LoVo (cell line): ENCODE results near the gene KRTAP10-9.
"Not testable (repeated sequence)": the region's sequence is repeated elsewhere in the genome, so short reads cannot be mapped to it uniquely, and the experiment has no call there.

Experiments used
- DNase-seq: peaks from one replicate; pipeline ENCODE4 v3.0.0-alpha.2; 2016; ENCODE audit warnings: low spot score

The KRTAP10-9 gene

GRCh38 chr21:44596068-44596725 lies 30.7 kb upstream of the KRTAP10-9 start:
- no peak for DNase-seq

- DNase-seq: no peak
Measured at GRCh38 chr21:44598061-44598460, 28.8 kb upstream of the KRTAP10-9 start.

DNA sequence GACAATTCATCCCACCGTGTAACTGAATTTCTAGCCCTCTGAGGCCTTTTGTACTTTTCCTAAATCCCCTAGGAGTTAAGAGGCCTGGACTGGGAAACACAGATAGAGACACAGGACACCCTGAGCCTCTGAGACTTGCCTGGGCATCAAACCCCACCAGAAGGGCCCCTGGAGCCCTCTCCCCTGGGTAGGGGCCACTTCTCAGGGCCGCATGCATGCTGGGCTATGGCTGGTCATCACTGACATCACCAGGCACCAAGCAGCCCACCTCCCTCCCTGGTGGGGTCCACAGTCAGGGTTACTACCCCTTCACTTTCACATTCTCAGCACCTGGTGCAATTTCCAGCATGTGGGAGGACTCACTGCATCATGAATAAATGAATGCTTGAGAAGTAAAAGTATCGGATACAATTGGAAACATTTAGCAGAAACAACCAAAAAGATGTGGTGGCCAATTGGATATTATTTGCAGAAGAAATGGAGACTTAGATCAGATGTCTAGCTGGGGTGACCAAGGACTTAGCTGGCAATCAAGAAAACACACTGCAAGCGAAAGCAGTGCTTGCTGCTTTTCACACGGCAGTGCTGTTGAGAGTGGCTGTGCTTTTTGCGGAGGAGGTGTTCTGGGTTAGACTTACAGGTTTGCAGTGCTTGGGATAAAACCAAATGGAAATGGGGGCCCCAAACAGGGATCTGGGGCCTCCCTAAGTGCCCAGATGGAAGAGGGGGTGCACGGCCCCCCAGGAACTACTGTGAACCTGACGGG lies 27.4 kb upstream of the KRTAP10-9 start:
- DNase-seq: no peak

- not testable (repeated sequence) for DNase-seq
Measured at GRCh38 chr21:44600118-44600978, 26.5 kb upstream of the KRTAP10-9 start, which contains the start of gene KRTAP10-7. TSS of gene KRTAP10-7 (plus strand) at chr21:44600597. CDS start at chr21:44600622, 25 bp downstream.

GRCh38 chr21:44601091-44601490 lies 25.8 kb upstream of the KRTAP10-9 start:
- DNase-seq: not testable (repeated sequence)

GRCh38 chr21:44601596-44602462 lies 25.1 kb upstream of the KRTAP10-9 start:
- DNase-seq: no peak

DNA sequence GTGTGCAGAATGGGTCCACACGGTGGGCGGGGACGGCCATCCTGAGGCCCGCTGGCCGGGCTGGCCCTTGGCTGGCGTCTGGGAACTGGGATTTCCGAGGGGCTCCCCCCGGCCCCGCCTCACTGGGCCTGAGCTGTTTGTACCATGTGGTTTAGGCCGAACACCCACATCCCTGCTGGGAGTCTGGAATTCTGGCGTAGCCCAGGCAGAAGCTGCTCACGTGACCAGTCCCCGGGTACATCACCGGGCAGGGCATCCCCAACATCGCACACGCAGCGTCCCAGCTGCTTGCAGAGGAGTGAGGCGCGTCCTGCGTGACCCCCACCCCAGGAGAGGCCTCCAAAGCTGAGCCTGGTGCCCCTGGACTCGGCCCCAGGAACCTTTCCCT lies 24.4 kb upstream of the KRTAP10-9 start:
- DNase-seq: no peak

- DNase-seq: no peak
Measured at GRCh38 chr21:44603109-44603875, 23.6 kb upstream of the KRTAP10-9 start.

DNA sequence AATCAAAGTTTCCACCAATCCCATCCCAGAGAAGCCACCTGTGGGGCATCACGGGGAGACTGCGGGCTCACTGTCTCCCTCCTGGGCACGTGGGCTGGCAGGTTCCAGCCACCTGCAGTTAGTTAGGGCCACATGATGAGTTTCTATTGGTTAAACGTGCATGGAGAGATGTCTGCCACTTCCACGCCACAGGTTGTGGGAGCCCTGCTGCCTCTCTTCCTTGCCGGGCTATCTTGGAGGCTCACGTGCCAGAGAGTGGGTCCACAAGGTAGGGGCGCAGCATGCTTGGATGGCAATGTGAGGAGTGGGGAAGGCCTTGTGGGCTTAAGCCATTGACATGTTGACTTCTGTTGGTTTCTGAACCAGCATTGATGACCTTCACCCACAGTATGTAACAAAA lies 23.0 kb upstream of the KRTAP10-9 start:
- DNase-seq: no peak

DNA sequence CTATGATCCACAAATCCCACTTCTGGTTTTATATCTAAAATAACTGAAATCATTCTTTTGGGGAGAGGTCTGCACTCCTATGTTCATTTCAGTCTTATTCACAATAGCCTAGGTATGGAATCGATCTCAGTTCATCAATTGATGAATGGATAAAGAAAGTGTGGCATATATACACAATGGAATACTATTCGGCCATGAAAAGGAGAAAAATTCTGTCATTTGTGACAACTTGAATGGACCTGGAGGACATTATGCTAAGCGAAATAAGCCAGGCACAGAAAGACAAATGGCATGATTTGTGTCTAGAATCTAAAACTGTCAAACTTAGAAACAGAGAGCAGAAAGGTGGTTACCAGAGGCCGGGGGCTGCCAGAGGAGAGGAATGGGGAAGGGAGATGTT lies 20.4 kb upstream of the KRTAP10-9 start:
- DNase-seq: no peak

DNA sequence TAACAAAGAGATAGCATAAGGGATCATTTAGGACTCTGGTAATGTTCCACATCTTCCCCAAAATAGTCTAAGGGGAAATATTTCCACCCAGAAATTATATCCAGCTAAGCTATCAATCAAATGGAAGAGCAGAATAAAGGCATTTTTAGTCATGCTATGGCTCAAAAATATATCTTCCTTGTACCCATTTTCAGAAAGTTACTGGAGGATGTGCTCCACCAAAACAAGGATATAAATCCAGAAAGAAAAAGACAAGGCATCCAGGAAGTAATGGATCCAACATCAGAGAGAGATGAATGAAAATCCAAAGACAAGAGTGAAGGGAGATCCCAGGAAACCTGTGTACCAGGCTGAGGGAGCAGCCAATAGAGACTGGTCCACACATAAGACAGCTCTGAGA lies 17.7 kb upstream of the KRTAP10-9 start:
- no peak for DNase-seq

- DNase-seq: not testable (repeated sequence)
Measured at GRCh38 chr21:44610157-44610843, 16.6 kb upstream of the KRTAP10-9 start.

GRCh38 chr21:44611551-44611950 lies 15.3 kb upstream of the KRTAP10-9 start:
- no peak for DNase-seq

DNA sequence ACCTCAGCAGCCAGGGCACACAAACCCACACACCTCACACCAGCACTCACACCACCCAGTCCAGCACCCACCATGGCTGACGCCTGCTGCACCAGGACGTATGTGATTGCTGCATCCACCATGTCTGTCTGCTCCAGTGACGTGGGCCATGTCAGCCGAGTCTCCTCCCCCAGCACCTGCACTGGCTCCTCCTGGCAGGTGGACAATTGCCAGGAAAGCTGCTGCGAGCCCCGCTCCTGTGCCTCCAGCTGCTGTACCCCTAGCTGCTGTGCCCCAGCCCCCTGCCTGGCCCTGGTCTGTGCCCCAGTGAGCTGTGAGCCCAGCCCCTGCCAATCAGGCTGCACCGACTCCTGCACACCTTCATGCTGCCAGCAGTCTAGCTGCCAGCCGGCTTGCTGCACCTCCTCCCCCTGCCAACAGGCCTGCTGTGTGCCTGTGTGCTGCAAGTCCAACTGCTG lies 14.8 kb upstream of the KRTAP10-9 start, which contains the start of gene KRTAP10-8:
Gene KRTAP10-8 (plus strand): TSS at position 51 of the 458 bp plus-strand sequence. CDS start 22 bp downstream, at position 73.
- no peak for DNase-seq

DNA sequence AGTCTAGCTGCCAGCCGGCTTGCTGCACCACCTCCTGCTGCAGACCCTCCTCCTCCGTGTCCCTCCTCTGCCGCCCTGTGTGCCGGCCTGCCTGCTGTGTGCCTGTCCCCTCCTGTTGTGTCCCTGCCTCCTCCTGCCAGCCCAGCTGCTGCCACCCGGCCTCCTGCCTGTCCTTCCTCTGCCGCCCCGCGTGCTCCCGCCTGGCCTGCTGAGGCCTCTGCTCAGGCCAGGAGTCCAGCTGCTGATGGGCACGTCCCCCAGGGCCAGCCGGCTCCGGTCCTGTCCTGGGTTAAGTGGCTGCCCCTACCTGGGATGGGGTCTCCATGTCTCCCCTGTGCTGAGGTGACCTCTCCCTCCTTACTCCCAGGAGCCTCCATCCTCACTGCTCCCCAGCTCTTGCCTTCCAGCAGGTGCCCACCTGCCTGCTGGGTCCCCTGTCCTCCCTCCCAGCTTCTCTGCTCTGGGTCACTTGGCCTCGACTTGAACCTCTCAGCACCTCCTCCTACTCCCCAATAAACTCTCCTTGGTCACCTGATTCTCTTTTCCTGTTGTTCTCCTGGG lies 14.1 kb upstream of the KRTAP10-9 start:
- DNase-seq: no peak

DNA sequence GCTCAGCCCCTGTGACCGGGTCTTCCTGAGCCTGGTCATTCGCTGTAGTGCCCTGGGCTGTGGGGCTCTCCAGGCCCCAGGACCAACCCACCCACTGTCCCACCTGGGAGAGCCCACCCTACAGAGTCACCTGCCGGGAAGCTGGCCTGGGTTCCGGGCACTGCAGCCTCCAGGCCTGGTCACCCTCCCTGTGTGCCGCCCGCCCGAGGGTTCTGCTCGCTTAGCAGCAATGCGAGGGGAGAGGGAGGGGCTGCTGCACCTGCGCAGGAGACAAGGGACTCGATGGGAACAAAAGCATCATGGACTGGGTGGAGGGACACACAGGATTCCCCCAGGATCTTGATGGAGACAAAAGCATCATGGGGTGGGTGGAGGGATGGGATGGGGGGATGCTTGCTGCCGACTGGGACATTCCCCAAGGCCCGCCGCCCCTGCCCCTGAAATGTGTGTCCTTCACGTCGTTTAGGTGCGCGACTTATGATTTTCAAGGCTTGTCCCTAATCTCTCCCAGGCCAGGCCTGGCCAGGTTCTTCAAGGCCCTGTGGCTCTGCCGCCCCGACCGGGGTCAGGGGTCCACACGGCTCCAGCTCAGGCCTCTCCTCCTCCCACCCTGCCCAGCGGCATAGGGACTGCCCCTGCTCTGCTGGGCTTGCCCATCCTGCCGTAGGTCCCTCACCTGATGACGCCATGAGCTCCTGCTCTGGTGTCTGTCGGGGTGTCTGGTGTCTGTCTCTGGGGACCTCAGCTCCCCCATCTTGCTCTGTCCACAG lies 13.3 kb upstream of the KRTAP10-9 start:
- no peak for DNase-seq

- DNase-seq: no peak
Measured at GRCh38 chr21:44614161-44614631, 12.7 kb upstream of the KRTAP10-9 start.

- DNase-seq: no peak
Measured at GRCh38 chr21:44614961-44615391, 11.9 kb upstream of the KRTAP10-9 start.

DNA sequence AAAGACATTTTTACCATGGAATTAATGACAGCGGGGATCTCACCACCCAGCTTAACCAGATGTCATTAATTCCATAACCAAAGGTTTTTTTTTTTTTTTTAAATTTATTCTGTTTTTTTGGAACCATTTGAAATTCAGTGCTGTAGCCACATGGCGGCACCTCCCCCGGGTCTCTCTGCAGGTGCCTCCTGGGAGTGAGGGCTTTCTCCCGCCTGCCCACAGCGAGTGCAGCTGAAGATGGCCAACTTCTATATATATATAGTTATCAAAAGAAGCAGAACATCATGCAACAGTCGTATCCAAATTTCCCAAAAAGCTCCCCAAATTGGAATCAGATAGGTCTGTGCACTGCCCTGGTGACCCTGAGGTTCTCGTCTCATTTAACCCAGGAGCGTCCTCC lies 11.4 kb upstream of the KRTAP10-9 start:
- no peak for DNase-seq
